Neural progenitor cell (in vitro differentiated cells): ENCODE data around the gene SHROOM2. TPM values are rescaled to one million over a fixed set of nuclear protein-coding genes. Genes with fewer than 3 reads are reported as not detected.

ENCODE experiments used
- DNase-seq: peaks from one replicate; pipeline ENCODE4 v3.0.0-alpha.2; 2016; ENCODE audit warnings: low spot score
- H2AFZ ChIP-seq: fragments of 200-600 bp; sonication (generic); replicated peaks from 2 replicates; pipeline ENCODE4 v1.6.1; 2016; ENCODE audit warnings: antibody characterized with exemption
- H3F3A ChIP-seq: fragments of 200-600 bp; sonication (generic); 2 replicates; pipeline ENCODE4 v1.6.1; 2016; ENCODE audit warnings: antibody characterized with exemption, low read depth
- H3K27ac ChIP-seq: fragments of 200-600 bp; sonication (generic); 2 replicates; pipeline ENCODE4 v1.5.1; 2016; ENCODE audit warnings: mild to moderate bottlenecking
- H3K27me3 ChIP-seq: fragments of 200-600 bp; sonication (generic); 2 replicates; pipeline ENCODE4 v1.6.1; 2016; ENCODE audit warnings: mild to moderate bottlenecking, moderate library complexity
- H3K36me3 ChIP-seq: fragments of 200-600 bp; sonication (generic); 2 replicates; pipeline ENCODE4 v1.5.1; 2016
- H3K4me1 ChIP-seq: fragments of 200-600 bp; sonication (generic); 2 replicates; pipeline ENCODE4 v1.6.1; 2016; ENCODE audit warnings: mixed run types
- H3K4me2 ChIP-seq: fragments of 200-600 bp; sonication (generic); 2 replicates; pipeline ENCODE4 v1.6.1; 2016
- H3K4me3 ChIP-seq: fragments of 200-600 bp; sonication (generic); 2 replicates; pipeline ENCODE4 v1.5.1; 2016
- H3K79me2 ChIP-seq: fragments of 200-600 bp; sonication (generic); 2 replicates; pipeline ENCODE4 v1.6.1; 2016; ENCODE audit warnings: low read depth
- H3K9ac ChIP-seq: fragments of 200-600 bp; sonication (generic); 2 replicates; pipeline ENCODE4 v1.6.1; 2016
- H3K9me3 ChIP-seq: fragments of 200-600 bp; sonication (generic); 2 replicates; pipeline ENCODE4 v1.5.1; 2016; ENCODE audit warnings: low read depth
- H4K20me1 ChIP-seq: fragments of 200-600 bp; sonication (generic); 2 replicates; pipeline ENCODE4 v1.6.1; 2016; ENCODE audit warnings: low read depth
- H3K27ac Mint-ChIP-seq: 3 replicates; pipeline ENCODE4 v1.8.0; 2021; ENCODE audit warnings: mixed read lengths
- H3K27me3 Mint-ChIP-seq: 2 replicates; pipeline ENCODE4 v1.8.0; 2022; ENCODE audit warnings: low read depth, mild to moderate bottlenecking, inconsistent platforms, moderate library complexity, mixed read lengths; ENCODE audit not compliant: insufficient read depth
- H3K36me3 Mint-ChIP-seq: 3 replicates; pipeline ENCODE4 v1.8.0; 2021; ENCODE audit warnings: mixed read lengths
- H3K4me1 Mint-ChIP-seq: 3 replicates; pipeline ENCODE4 v1.8.0; 2021; ENCODE audit warnings: mixed read lengths
- H3K4me3 Mint-ChIP-seq: 3 replicates; pipeline ENCODE4 v1.8.0; 2021; ENCODE audit warnings: mild to moderate bottlenecking, moderate library complexity, mixed read lengths
- H3K9me3 Mint-ChIP-seq: 3 replicates; pipeline ENCODE4 v1.8.0; 2020; ENCODE audit warnings: mixed read lengths
- CTCF ChIP-seq: fragments of 200-600 bp; sonication (generic); IDR thresholded peaks from 2 replicates; pipeline ENCODE4 v1.5.1; 2017; ENCODE audit warnings: antibody characterized with exemption, mild to moderate bottlenecking
- EZH2 ChIP-seq: fragments of 200-600 bp; sonication (generic); IDR thresholded peaks from 2 replicates; pipeline ENCODE4 v1.6.1; 2017; ENCODE audit warnings: antibody characterized with exemption, mild to moderate bottlenecking, moderate library complexity
- EZH2phosphoT487 ChIP-seq: fragments of 200-600 bp; sonication (generic); IDR thresholded peaks from 2 replicates; pipeline ENCODE4 v1.6.1; 2017; ENCODE audit warnings: antibody characterized with exemption
- total RNA-seq: library from RNA; depleted of rRNA; stranded (reverse); fragments of >200 nt; gene quantifications from 2 replicates; pipeline ENCODE4 v1.2.3, GENCODE V29; 2015; ENCODE audit warnings: low replicate concordance

The SHROOM2 gene
- total RNA-seq, 1 donor from 2014 or later, result 9.1 TPM

DNA sequence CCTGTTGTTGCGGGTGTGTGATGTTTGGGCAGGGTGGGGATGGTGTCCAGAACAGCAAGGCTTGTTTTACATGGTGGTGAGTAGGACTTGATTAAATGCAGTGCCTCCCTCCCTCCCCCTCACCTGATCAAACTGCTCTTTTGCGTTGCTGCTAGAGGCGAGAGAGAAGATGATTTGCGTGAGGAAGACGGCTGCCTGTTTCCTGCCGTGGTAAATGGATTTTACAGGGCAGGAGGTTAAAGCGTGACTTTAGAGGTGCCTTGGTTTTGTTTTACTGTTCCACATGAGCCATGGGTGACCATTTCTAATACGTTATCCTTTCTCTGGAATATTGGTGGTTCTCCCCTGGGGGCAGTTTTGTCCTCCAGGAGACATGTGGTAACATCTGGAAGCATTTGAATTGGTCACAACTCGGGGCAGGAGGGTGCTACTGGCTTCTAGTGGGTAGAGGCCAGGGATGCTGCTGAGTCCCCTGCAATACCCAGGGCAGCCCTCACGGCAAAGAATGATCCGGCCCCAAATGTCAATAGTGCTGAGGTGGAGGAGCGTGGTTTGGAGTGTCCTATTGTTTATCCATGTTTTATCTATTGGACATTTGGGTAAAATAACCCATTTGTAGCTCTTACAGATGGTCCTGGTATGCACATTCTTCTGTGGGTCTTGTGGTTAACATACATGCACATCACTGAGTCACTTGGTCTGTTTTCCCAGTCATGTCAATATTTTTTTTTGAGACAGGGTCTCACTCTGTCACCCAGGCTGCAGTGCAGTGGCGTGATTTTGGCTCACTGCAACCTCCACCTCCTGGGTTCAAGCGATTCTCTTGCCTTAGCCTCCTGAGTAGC is 73.7 kb downstream of the SHROOM2 start:
- peak overlapping the region; percentile 50 for H3K27ac Mint-ChIP-seq
- no peak overlapping the region for H3K4me3 ChIP-seq
- no peak overlapping the region for H3K4me3 Mint-ChIP-seq
- H3K4me1 Mint-ChIP-seq, result peaks cover 45% of the 10 kb centered on the region
- no peaks in the 10 kb centered on the region for H3F3A ChIP-seq
- peaks cover 4% of the 10 kb centered on the region for H3K27me3 Mint-ChIP-seq
- H3K9ac ChIP-seq, result no peak overlapping the region
- no peaks in the 10 kb centered on the region for H3K9me3 ChIP-seq
- no peaks in the 10 kb centered on the region for H4K20me1 ChIP-seq
- H3K4me2 ChIP-seq, result no peak overlapping the region
- no peaks in the 10 kb centered on the region for H3K36me3 ChIP-seq
- no peak for DNase-seq
- H3K27me3 ChIP-seq, result no peaks in the 10 kb centered on the region
- H3K27ac ChIP-seq, result no peak overlapping the region
- H3K9me3 Mint-ChIP-seq, result peaks cover 16% of the 10 kb centered on the region
- H3K4me1 ChIP-seq, result peaks cover 12% of the 10 kb centered on the region
- H3K79me2 ChIP-seq, result peaks cover 18% of the 10 kb centered on the region
- peaks cover 6% of the 10 kb centered on the region for H3K36me3 Mint-ChIP-seq
- TF ChIP-seq CTCF (no peak), EZH2 (no peak), EZH2phosphoT487 (no peak)
- no peak overlapping the region for H2AFZ ChIP-seq

DNA sequence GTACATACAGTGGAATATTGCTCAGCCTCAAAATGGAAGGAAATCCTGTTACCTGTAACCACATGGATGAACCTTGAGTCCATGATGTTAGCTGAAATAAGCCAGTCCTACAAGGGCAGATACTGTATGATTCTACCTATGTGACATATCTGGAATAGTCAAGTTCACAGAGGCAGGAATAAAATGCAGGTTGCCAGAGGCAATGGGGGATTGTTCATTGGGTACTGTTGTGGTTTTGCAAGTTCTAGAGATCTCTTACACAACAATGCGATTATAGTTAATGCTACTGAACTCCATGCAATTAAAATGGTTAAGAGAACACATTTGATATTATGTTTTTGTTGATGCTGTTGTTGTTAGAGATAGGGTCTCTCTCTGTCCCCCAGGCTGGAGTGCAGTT is 74.6 kb downstream of the SHROOM2 start:
- peaks cover 6% of the 10 kb centered on the region for H3K36me3 Mint-ChIP-seq

DNA sequence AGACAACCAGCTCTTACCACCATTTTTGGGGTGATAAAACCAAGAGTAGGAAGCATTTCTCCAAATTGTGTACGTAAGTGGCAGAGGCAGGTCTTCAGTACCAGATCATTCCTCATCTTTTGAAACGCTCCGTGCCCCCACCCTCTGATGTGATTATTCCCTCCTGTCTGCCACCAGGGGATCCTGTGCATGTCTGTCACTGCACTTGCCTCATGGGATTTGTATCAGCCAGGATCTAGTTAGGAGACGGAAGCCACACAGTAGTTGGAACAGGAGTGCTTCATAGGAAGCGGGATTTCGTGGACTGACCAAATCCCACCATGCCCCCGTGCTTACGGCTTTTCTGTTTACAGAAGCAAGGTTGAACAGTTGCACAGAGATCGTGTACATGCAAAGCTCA is 75.5 kb downstream of the SHROOM2 start:
- H3F3A ChIP-seq, result no peaks in the 10 kb centered on the region
- H2AFZ ChIP-seq, result no peak overlapping the region
- H3K36me3 Mint-ChIP-seq, result peaks cover 10% of the 10 kb centered on the region
- peaks cover 16% of the 10 kb centered on the region for H3K9me3 Mint-ChIP-seq
- DNase-seq, result no peak
- peaks cover 18% of the 10 kb centered on the region for H3K79me2 ChIP-seq
- H3K4me1 ChIP-seq, result no peaks in the 10 kb centered on the region
- no peak overlapping the region for H3K4me2 ChIP-seq
- H3K36me3 ChIP-seq, result no peaks in the 10 kb centered on the region
- H3K27ac Mint-ChIP-seq, result no peak overlapping the region
- no peak overlapping the region for H3K9ac ChIP-seq
- TF ChIP-seq EZH2, result no peak
- TF ChIP-seq CTCF, result no peak
- TF ChIP-seq EZH2phosphoT487, result no peak
- peaks cover 38% of the 10 kb centered on the region for H3K4me1 Mint-ChIP-seq
- no peaks in the 10 kb centered on the region for H4K20me1 ChIP-seq
- H3K27me3 ChIP-seq, result no peaks in the 10 kb centered on the region
- no peak overlapping the region for H3K4me3 Mint-ChIP-seq
- no peak overlapping the region for H3K27ac ChIP-seq
- no peak overlapping the region for H3K4me3 ChIP-seq
- peaks cover 4% of the 10 kb centered on the region for H3K27me3 Mint-ChIP-seq
- H3K9me3 ChIP-seq, result no peaks in the 10 kb centered on the region

More for the DNA sequence above, 74.6 kb downstream of the SHROOM2 start:
- H3K79me2 ChIP-seq, result peaks cover 18% of the 10 kb centered on the region
- peaks cover 16% of the 10 kb centered on the region for H3K9me3 Mint-ChIP-seq
- no peak for DNase-seq
- no peak overlapping the region for H3K27ac Mint-ChIP-seq
- no peaks in the 10 kb centered on the region for H3K9me3 ChIP-seq
- TF ChIP-seq EZH2phosphoT487 (no peak), CTCF (no peak), EZH2 (no peak)
- no peaks in the 10 kb centered on the region for H3K27me3 ChIP-seq
- H3K4me1 Mint-ChIP-seq, result peaks cover 38% of the 10 kb centered on the region
- peaks cover 7% of the 10 kb centered on the region for H3K4me1 ChIP-seq
- no peak overlapping the region for H2AFZ ChIP-seq
- no peaks in the 10 kb centered on the region for H3K36me3 ChIP-seq
- H3K27ac ChIP-seq, result no peak overlapping the region
- H4K20me1 ChIP-seq, result no peaks in the 10 kb centered on the region
- no peaks in the 10 kb centered on the region for H3F3A ChIP-seq
- peaks cover 4% of the 10 kb centered on the region for H3K27me3 Mint-ChIP-seq
- no peak overlapping the region for H3K4me3 ChIP-seq
- no peak overlapping the region for H3K9ac ChIP-seq
- H3K4me2 ChIP-seq, result no peak overlapping the region
- H3K4me3 Mint-ChIP-seq, result no peak overlapping the region
